H1 (cell line): ENCODE results near the gene LMNB1. TPM values are rescaled to one million over a fixed set of nuclear protein-coding genes. Genes with fewer than 3 reads are reported as not detected.

Source experiments
- CTCF ChIA-PET: fragments of 300-600 bp; sonication (Branson Sonifier 250); formaldehyde crosslinking; loops from one replicate; lab custom pipeline; 2021; ENCODE audit not compliant: partially characterized antibody; lab: Charles Lee
- POLR2A ChIA-PET: fragments of 300-600 bp; sonication (Branson Sonifier 250); formaldehyde crosslinking; loops from one replicate; lab custom pipeline; 2021; ENCODE audit warnings: inconsistent platforms; ENCODE audit not compliant: partially characterized antibody; lab: Charles Lee
- DNase-seq, 2 experiments: peaks; one replicate each; pipeline versions ENCODE4 v3.0.0 to v3.0.0-alpha.2; 2010 to 2022; ENCODE audit warnings: low spot score in 2 of 2, low read depth in 1 of 2, mixed read lengths in 1 of 2
- FAIRE-seq: peaks from 2 replicates; lab custom pipeline; 2011; peaks lifted over from hg19 to GRCh38; lab: Jason Lieb, UNC
- H2AFZ ChIP-seq: 2 replicates; pipeline ENCODE4 v1.8.1; 2012; ENCODE audit warnings: low read length, inconsistent platforms
- H2AK5ac ChIP-seq: 2 replicates; pipeline ENCODE4 v1.6.1; 2013; ENCODE audit warnings: low read depth, low read length
- H2BK120ac ChIP-seq: replicated peaks from 2 replicates; pipeline ENCODE3; 2013; ENCODE audit warnings: low read depth, low read length, inconsistent platforms
- H2BK12ac ChIP-seq: 2 replicates; pipeline ENCODE4 v1.6.1; 2013; ENCODE audit warnings: low read depth, low read length
- H2BK15ac ChIP-seq: 2 replicates; pipeline ENCODE4 v1.6.1; 2013; ENCODE audit warnings: low read length
- H2BK20ac ChIP-seq: 2 replicates; pipeline ENCODE4 v1.6.1; 2013; ENCODE audit warnings: low read length
- H2BK5ac ChIP-seq: 2 replicates; pipeline ENCODE4 v1.6.1; 2013; ENCODE audit warnings: low read depth, low read length
- H3K14ac ChIP-seq: 2 replicates; pipeline ENCODE4 v1.6.1; 2013; ENCODE audit warnings: inconsistent platforms; ENCODE audit not compliant: insufficient read length
- H3K18ac ChIP-seq: 2 replicates; pipeline ENCODE4 v1.6.1; 2013; ENCODE audit warnings: low read length; ENCODE audit errors: extremely low read depth
- H3K23ac ChIP-seq: 2 replicates; pipeline ENCODE4 v1.6.1; 2013; ENCODE audit warnings: inconsistent platforms; ENCODE audit not compliant: insufficient read length
- H3K23me2 ChIP-seq: 2 replicates; pipeline ENCODE4 v1.6.1; 2013; ENCODE audit warnings: low read depth, low read length
- H3K27ac ChIP-seq: 2 replicates; pipeline ENCODE4 v1.6.1; 2011; ENCODE audit warnings: low read depth, low read length, inconsistent platforms
- H3K27me3 ChIP-seq, 4 experiments: replicated peaks in 1 of 4; 1 replicate in 1 of 4; 2 replicates in 3 of 4; pipeline versions ENCODE4 v1.6.1 to v1.8.1; 2011 to 2013; ENCODE audit warnings: low read length in 3 of 4, mild to moderate bottlenecking in 3 of 4, inconsistent platforms in 2 of 4, mixed read lengths in 2 of 4, moderate library complexity in 1 of 4; ENCODE audit not compliant: control insufficient read depth in 3 of 4, insufficient read depth in 3 of 4; ENCODE audit errors: extremely low read depth in 1 of 4
- H3K36me3 ChIP-seq, 4 experiments: 2 replicates each; pipeline versions ENCODE4 v1.6.1 to v1.8.1; 2011 to 2013; ENCODE audit warnings: mild to moderate bottlenecking in 4 of 4, low read length in 3 of 4, moderate library complexity in 2 of 4, control low read depth in 1 of 4, inconsistent platforms in 1 of 4; ENCODE audit not compliant: insufficient read depth in 4 of 4, control insufficient read depth in 2 of 4
- H3K4ac ChIP-seq: replicated peaks from 2 replicates; pipeline ENCODE3; 2013; ENCODE audit warnings: low read length, low read depth, mixed read lengths, inconsistent platforms; ENCODE audit not compliant: insufficient read length
- H3K4me1 ChIP-seq, 4 experiments: replicated peaks in 1 of 4; 1 replicate in 1 of 4; 2 replicates in 3 of 4; pipeline versions ENCODE4 v1.6.1 to v1.8.1; 2011 to 2013; ENCODE audit warnings: low read length in 3 of 4, inconsistent platforms in 2 of 4, mixed read lengths in 1 of 4; ENCODE audit not compliant: insufficient read depth in 4 of 4, control insufficient read depth in 3 of 4
- H3K4me2 ChIP-seq, 2 experiments: 2 replicates each; pipeline versions ENCODE4 v1.6.1 to v1.8.1; 2011 to 2013; ENCODE audit warnings: low read depth in 2 of 2, low read length in 2 of 2, control low read depth in 1 of 2, inconsistent platforms in 1 of 2, mild to moderate bottlenecking in 1 of 2; ENCODE audit not compliant: insufficient read depth in 1 of 2
- H3K4me3 ChIP-seq, 4 experiments: fragments of 200-600, 300-600 bp in 1 of 4; sonication (generic), shearing (Covaris generic), sonication (Bioruptor Twin) in 1 of 4; 2 replicates each; pipeline versions ENCODE4 v1.5.1 to v1.8.1; 2011 to 2016; ENCODE audit warnings: low read length in 4 of 4, low read depth in 3 of 4, control low read depth in 2 of 4, inconsistent platforms in 2 of 4, mild to moderate bottlenecking in 2 of 4, mixed read lengths in 1 of 4, moderate library complexity in 1 of 4; ENCODE audit not compliant: insufficient read depth in 2 of 4; ENCODE audit errors: extremely low read depth in 1 of 4
- H3K56ac ChIP-seq: replicated peaks from 2 replicates; pipeline ENCODE3; 2013; ENCODE audit warnings: low read depth, mild to moderate bottlenecking, mixed read lengths, low read length, inconsistent platforms; ENCODE audit not compliant: insufficient read length
- H3K79me1 ChIP-seq: 2 replicates; pipeline ENCODE4 v1.6.1; 2013; ENCODE audit warnings: low read depth, low read length, control low read depth
- H3K79me2 ChIP-seq, 2 experiments: 2 replicates each; pipeline versions ENCODE4 v1.6.1 to v1.8.1; 2012 to 2013; ENCODE audit warnings: low read length in 2 of 2, mild to moderate bottlenecking in 2 of 2, inconsistent platforms in 1 of 2; ENCODE audit not compliant: insufficient read depth in 2 of 2, control insufficient read depth in 1 of 2
- H3K9ac ChIP-seq, 4 experiments: replicated peaks in 1 of 4; 1 replicate in 1 of 4; 2 replicates in 3 of 4; pipeline versions ENCODE4 v1.6.1 to v1.8.1; 2011 to 2013; ENCODE audit warnings: low read depth in 3 of 4, low read length in 3 of 4, control low read depth in 2 of 4, mild to moderate bottlenecking in 2 of 4, moderate library complexity in 2 of 4, inconsistent platforms in 1 of 4; ENCODE audit errors: extremely low read depth in 1 of 4
- H3K9me3 ChIP-seq, 2 experiments: 2 replicates each; pipeline versions ENCODE4 v1.6.1 to v1.8.1; 2012 to 2013; ENCODE audit warnings: mild to moderate bottlenecking in 2 of 2, moderate library complexity in 2 of 2, control low read depth in 1 of 2, inconsistent platforms in 1 of 2, low read depth in 1 of 2, low read length in 1 of 2, mixed read lengths in 1 of 2; ENCODE audit not compliant: insufficient read depth in 2 of 2
- H4K20me1 ChIP-seq, 2 experiments: replicated peaks in 1 of 2; 2 replicates each; pipeline versions ENCODE3 to v1.8.1; 2011 to 2013; ENCODE audit warnings: inconsistent platforms in 2 of 2, low read length in 2 of 2, mild to moderate bottlenecking in 1 of 2; ENCODE audit not compliant: insufficient read depth in 2 of 2, control insufficient read depth in 1 of 2
- H4K5ac ChIP-seq: 2 replicates; pipeline ENCODE4 v1.6.1; 2013; ENCODE audit warnings: low read length, low read depth, mixed read lengths, inconsistent platforms; ENCODE audit not compliant: insufficient read length
- H4K8ac ChIP-seq: 2 replicates; pipeline ENCODE4 v1.8.0; 2013; ENCODE audit warnings: mild to moderate bottlenecking, moderate library complexity, low read length, inconsistent platforms; ENCODE audit not compliant: insufficient read depth; ENCODE audit errors: extremely low read depth
- H4K91ac ChIP-seq: replicated peaks from 2 replicates; pipeline ENCODE3; 2013; ENCODE audit warnings: low read length, mixed read lengths, inconsistent platforms; ENCODE audit not compliant: insufficient read length
- CTBP2 ChIP-seq: IDR thresholded peaks from 2 replicates; pipeline ENCODE4 v1.7.0; 2011; ENCODE audit warnings: borderline replicate concordance, mild to moderate bottlenecking, moderate library complexity, mixed read lengths, low read length; ENCODE audit not compliant: insufficient read depth, insufficient read length
- NANOG ChIP-seq: IDR thresholded peaks from 2 replicates; pipeline ENCODE4 v1.6.1; 2011; ENCODE audit warnings: low read length, low read depth, mild to moderate bottlenecking, inconsistent platforms; ENCODE audit not compliant: insufficient read depth, poor library complexity, severe bottlenecking
- POLR2AphosphoS5 ChIP-seq: IDR thresholded peaks from 2 replicates; pipeline ENCODE4 v1.6.1; 2011; ENCODE audit warnings: low read depth, low read length
- POU5F1 ChIP-seq: IDR thresholded peaks from 2 replicates; pipeline ENCODE4 v1.6.1; 2011; ENCODE audit warnings: low read depth, mild to moderate bottlenecking, low read length, moderate library complexity
- ZNF274 ChIP-seq: IDR thresholded peaks from 2 replicates; pipeline ENCODE4 v1.7.0; 2012; ENCODE audit warnings: low read length, borderline replicate concordance; ENCODE audit errors: extremely low read depth
- WGBS, 2 experiments: shearing (Covaris generic) in 1 of 2; methylation state at CpG; one replicate each; pipeline versions ENCODE4 v1.1.6 to v1.1.7; 2013 to 2015; ENCODE audit warnings: low lambda C conversion rate in 2 of 2, mixed read lengths in 2 of 2, inconsistent platforms in 1 of 2, low coverage in 1 of 2, missing lambda C conversion rate in 1 of 2; ENCODE audit not compliant: insufficient replicate concordance in 2 of 2, insufficient coverage in 1 of 2, insufficient read length in 1 of 2; ENCODE audit errors: extremely low coverage in 1 of 2, missing lambda C conversion rate in 1 of 2; 5-methylcytosine and 5-hydroxymethylcytosine counted together
- polyA plus RNA-seq, 7 experiments: library from polyadenylated mRNA; depleted of rRNA in 3 of 7; stranded (reverse) in 5 of 7; unstranded in 2 of 7; fragments of >200 nt in 5 of 7; fragments of 200-250 nt in 2 of 7; gene quantifications; 1 replicate in 5 of 7; 2 replicates in 1 of 7; 4 replicates in 1 of 7; pipeline versions ENCODE4 v1.2.1 to v1.2.3, GENCODE V29; 2011 to 2013; ENCODE audit warnings: missing spikeins in 2 of 7, mixed read lengths in 2 of 7
- total RNA-seq: library from RNA; stranded (reverse); fragmentation: NEBNext Ultra II Directional; extraction: Animal tissue kit (Norgen Biotek cat#: 25700); gene quantifications from 2 replicates; pipeline ENCODE4 v1.2.1, GENCODE V29; 2021
- TF ChIP-seq, protein P1 (sequence below): IDR thresholded peaks from 2 replicates; pipeline ENCODE4 v1.6.1; 2012; ENCODE audit warnings: inconsistent platforms

Gene LMNB1
- total and polyA plus RNA-seq, 2 of the 8 experiments (the other 6 are each of a cell fraction or from before 2014, with no cell fraction given) = 73.5 to 225 TPM

DNA sequence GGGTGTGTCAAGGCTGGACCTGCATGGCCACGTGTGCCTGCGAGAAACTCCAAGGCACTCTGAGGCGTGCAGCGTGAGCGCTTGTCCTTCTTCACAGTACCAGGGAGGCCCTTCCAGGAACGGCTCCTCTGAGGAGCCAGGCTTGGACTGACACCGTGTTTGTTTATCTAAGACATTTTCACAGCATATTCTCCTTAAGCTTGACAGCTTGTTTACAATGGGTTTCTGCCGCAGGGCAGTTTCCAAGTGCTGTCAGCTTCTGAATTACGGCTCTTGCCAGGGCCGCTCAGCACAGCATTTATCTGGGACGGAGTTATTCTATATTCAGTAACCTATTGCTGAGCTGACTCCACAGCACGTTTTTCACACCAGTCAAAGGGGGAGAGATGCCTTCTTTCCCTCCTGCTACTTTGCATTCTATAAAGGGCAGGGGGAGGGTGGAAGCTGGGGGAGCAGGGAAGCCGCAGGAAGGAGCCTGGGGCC is 98.4 kb downstream of the LMNB1 start:
- peak overlapping the region; percentile 34 for H4K91ac ChIP-seq
- H3K27me3 ChIP-seq = no peaks in the 10 kb centered on the region
- no peak overlapping the region for H4K5ac ChIP-seq
- no peaks in the 10 kb centered on the region for H3K36me3 ChIP-seq
- DNase-seq (no peak), FAIRE-seq (no peak)
- no peak overlapping the region for H2BK120ac ChIP-seq
- TF ChIP-seq POLR2AphosphoS5 (no peak), ZNF274 (no peak), CTBP2 (no peak), NANOG (no peak), POU5F1 (no peak)
- TF ChIP-seq, protein P1, sequence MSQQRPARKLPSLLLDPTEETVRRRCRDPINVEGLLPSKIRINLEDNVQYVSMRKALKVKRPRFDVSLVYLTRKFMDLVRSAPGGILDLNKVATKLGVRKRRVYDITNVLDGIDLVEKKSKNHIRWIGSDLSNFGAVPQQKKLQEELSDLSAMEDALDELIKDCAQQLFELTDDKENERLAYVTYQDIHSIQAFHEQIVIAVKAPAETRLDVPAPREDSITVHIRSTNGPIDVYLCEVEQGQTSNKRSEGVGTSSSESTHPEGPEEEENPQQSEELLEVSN = no peak
- no peak overlapping the region for H3K23ac ChIP-seq
- H2AFZ ChIP-seq = no peak overlapping the region
- ChIA-PET POLR2A (no interaction called here), CTCF (no interaction called here)
- H2AK5ac ChIP-seq = no peak overlapping the region
- H3K23me2 ChIP-seq = no peaks in the 10 kb centered on the region
- H3K4me3 ChIP-seq = no peak overlapping the region
- no peak overlapping the region for H3K4me2 ChIP-seq
- WGBS, 2 experiments = 85% methylated on average over 13 of the region's 13 CpGs; no CpG with 5 or more reads in 1 of the 2 experiments
- no peaks in the 10 kb centered on the region for H3K9me3 ChIP-seq
- H3K4ac ChIP-seq = no peak overlapping the region
- H2BK5ac ChIP-seq = no peak overlapping the region
- no peaks in the 10 kb centered on the region for H3K79me2 ChIP-seq
- H3K14ac ChIP-seq = no peak overlapping the region
- H3K4me1 ChIP-seq = peaks cover 0 to 8% (median 4%) of the 10 kb centered on the region in 4 experiments; a peak in 2 of 7 replicates
- H3K18ac ChIP-seq = no peak overlapping the region
- H2BK15ac ChIP-seq = peak overlapping the region; percentile 76; the same call in 1 of the 2 replicates
- peak overlapping the region; percentile 60; the same call in 1 of the 2 replicates for H4K8ac ChIP-seq
- no peak overlapping the region for H2BK20ac ChIP-seq
- H3K27ac ChIP-seq = no peak overlapping the region
- no peak overlapping the region for H3K9ac ChIP-seq
- H3K79me1 ChIP-seq = no peaks in the 10 kb centered on the region
- H2BK12ac ChIP-seq = no peak overlapping the region
- H4K20me1 ChIP-seq = peaks cover 0 to 2% of the 10 kb centered on the region in 2 experiments
- no peak overlapping the region for H3K56ac ChIP-seq
